GM12865 (cell line): ENCODE measurements around the gene PPP2R2B.

Experiments
- DNase-seq: peaks from one replicate; pipeline ENCODE4 v3.0.0; 2010; ENCODE audit warnings: low read depth
- H3K4me3 ChIP-seq: 2 replicates; pipeline ENCODE4 v1.5.1; 2011; ENCODE audit warnings: mild to moderate bottlenecking, low read depth, low read length, control low read depth
- TF ChIP-seq, protein P1 (sequence below): IDR thresholded peaks from 2 replicates; pipeline ENCODE4 v1.5.1; 2011; ENCODE audit warnings: low read length, control low read depth, low read depth, inconsistent platforms; ENCODE audit not compliant: insufficient read depth; ENCODE audit errors: missing control alignments

Gene PPP2R2B

GRCh38 chr5:146791471-146791870, 87.1 kb downstream of the PPP2R2B start:
- TF ChIP-seq, protein P1, sequence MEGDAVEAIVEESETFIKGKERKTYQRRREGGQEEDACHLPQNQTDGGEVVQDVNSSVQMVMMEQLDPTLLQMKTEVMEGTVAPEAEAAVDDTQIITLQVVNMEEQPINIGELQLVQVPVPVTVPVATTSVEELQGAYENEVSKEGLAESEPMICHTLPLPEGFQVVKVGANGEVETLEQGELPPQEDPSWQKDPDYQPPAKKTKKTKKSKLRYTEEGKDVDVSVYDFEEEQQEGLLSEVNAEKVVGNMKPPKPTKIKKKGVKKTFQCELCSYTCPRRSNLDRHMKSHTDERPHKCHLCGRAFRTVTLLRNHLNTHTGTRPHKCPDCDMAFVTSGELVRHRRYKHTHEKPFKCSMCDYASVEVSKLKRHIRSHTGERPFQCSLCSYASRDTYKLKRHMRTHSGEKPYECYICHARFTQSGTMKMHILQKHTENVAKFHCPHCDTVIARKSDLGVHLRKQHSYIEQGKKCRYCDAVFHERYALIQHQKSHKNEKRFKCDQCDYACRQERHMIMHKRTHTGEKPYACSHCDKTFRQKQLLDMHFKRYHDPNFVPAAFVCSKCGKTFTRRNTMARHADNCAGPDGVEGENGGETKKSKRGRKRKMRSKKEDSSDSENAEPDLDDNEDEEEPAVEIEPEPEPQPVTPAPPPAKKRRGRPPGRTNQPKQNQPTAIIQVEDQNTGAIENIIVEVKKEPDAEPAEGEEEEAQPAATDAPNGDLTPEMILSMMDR, result no peak
- H3K4me3 ChIP-seq, result no peak overlapping the region
- DNase-seq, result no peak

DNA sequence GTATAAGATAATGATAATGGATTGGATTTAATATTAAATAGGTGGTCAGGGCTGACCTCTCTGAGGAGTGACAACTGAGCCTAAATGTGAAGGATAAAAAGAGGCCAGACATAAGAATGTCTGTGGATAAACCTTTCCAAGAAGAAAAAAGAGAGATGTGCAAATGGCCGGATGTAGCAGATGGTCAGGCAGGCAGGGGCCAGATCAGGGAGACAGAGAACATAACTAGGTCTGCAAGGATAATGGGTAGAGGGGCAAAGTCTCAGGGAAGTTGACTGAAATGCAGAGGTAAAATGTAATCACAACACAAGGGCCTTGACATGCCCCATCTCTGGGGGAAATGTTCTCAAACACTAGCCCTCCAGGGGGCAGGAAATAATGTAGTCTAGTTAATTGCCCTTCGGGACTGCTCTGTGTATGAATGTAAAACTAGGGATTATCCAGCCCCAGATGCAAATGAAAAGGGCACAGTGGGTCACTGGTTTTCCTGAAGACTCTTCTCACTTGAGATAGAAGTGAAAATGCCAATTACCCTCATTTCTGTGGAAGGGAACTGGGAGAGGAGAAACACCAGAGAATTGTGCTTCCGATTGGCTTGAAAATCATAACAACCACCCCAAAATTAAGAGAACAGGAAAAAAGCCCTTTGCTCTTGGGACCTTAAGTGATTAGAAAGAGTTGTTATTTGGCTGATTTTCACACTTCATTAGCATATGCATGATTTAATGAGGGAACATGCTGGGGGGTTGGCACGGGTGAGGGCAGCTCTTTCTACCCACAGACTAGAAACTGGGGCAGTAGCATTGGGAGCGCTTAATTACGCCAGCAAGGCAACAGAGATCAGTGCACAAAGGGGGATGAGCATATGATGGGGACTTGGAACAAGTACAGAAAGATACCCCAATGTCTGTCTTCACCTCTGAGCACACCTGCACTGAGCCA, 88.6 kb downstream of the PPP2R2B start:
- H3K4me3 ChIP-seq, result no peak overlapping the region
- DNase-seq, result no peak
- TF ChIP-seq, protein P1, result no peak

- no peak for DNase-seq
- no peak overlapping the region for H3K4me3 ChIP-seq
- TF ChIP-seq, protein P1, result no peak
These were observed 89.7 kb downstream of the PPP2R2B start for GRCh38 chr5:146788898-146789297.

- H3K4me3 ChIP-seq, result no peak overlapping the region
- no peak for DNase-seq
- TF ChIP-seq, protein P1, result no peak
These were observed 93.5 kb downstream of the PPP2R2B start for GRCh38 chr5:146785065-146785464.

DNA sequence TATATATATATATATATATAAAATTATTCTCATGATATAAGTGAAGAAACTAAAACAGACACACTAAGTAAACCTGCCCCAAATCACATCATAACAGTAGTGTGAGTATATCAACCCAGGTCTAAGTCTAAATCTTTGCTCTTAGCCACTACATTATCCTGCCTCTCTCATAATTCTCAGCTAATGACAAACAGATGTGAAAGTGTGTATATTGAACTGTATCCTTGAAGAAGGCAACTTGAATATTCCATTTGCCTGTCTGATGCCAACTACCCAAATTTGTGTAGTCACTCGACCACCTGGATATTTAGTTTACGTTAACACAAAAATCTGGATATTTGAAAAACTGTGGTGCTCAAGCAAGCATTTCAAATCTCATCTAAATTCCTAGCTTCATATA, 97.4 kb downstream of the PPP2R2B start:
- DNase-seq, result no peak
- TF ChIP-seq, protein P1, result no peak
- H3K4me3 ChIP-seq, result no peak overlapping the region

DNA sequence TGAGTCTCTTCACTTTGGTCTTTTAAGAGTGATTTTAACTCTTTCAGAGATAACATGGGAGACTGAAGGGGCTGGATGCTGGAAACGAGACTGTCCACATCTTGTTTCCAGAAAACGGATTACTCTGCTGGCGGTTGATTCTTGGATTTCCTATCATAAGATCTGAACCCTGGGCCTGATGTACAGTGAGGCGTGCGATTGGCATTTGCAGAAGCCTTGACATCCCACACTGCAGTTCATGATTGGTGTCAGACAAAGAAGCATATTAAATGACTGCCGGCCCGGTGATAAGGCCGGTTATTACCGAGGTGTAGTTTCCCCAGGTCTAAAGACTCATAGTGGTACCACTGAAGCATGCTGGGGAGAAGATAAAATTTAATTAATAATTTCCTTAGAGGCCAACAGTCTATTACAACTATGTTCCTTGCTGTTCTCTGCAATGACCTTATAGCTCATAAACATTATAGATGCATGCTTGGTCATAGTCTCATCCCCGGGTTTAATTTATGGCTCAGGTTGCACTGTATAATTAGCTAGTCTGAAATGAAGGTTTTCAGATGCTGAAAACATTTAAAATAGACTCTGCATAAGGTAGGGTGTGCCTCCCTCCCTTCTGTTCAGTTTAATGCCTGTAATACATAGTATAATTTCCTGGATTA, 99.2 kb downstream of the PPP2R2B start:
- TF ChIP-seq, protein P1, result no peak
- DNase-seq, result no peak

GRCh38 chr5:146778795-146779194, 99.8 kb downstream of the PPP2R2B start:
- H3K4me3 ChIP-seq, result no peak overlapping the region
- no peak for DNase-seq
- TF ChIP-seq, protein P1, result no peak

More for the DNA sequence above, 99.2 kb downstream of the PPP2R2B start:
- H3K4me3 ChIP-seq, result no peak overlapping the region
